ENCODE data around the gene SH3GL2. TPM values are rescaled to one million over a fixed set of nuclear protein-coding genes. Genes with fewer than 3 reads are reported as not detected.
"Not testable (repeated sequence)": the region's sequence is repeated elsewhere in the genome, so short reads cannot be mapped to it uniquely, and the experiment has no call there.

SH3GL2 gene
- total and polyA plus RNA-seq, 2 donors: 2.4 to 4.5 TPM

- WGBS: 96% methylated on average over 2 of the region's 2 CpGs
- Histone ChIP-seq H3K4me1 (ENCODE audit: insufficient read depth) (no peaks in the 10 kb centered on the region), H3K27ac (ENCODE audit: low read depth) (no peak overlapping the region), H3K4me3 (ENCODE audit: low read depth, low read length) (no peak overlapping the region), H3K36me3 (ENCODE audit: insufficient read depth) (no peaks in the 10 kb centered on the region)
- DNase-seq (ENCODE audit: extremely low spot score): no peak
Observed at GRCh38 chr9:17760250-17760649, 181.4 kb downstream of the SH3GL2 start.

- 63% methylated on average over 6 of the region's 6 CpGs for WGBS
- Histone ChIP-seq H3K36me3 (ENCODE audit: insufficient read depth) (no peaks in the 10 kb centered on the region), H3K4me1 (ENCODE audit: insufficient read depth) (no peaks in the 10 kb centered on the region), H3K27ac (ENCODE audit: low read depth) (no peak overlapping the region), H3K4me3 (ENCODE audit: low read depth, low read length) (no peak overlapping the region)
- DNase-seq (ENCODE audit: extremely low spot score): no peak
Observed at GRCh38 chr9:17761984-17762676, 183.3 kb downstream of the SH3GL2 start.

DNA sequence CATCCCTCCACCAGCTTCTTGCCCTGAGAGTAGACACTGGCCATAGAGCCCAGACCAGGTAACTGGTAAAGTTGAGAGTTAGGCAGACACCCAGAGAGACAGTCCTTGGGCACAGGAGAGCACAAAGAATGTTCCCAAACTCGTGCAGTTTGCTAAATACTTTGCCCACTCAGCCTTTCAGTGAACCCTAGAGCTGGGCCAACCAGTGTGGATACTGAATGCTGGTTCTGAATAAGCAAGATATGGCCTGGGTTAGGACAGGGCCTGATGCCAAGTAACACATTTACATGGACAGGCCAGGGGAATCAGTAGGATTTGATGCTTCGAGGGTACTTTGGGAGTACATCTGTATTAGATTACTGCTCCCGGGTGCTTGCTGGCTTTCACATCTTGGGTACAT is 185.4 kb downstream of the SH3GL2 start:
- Histone ChIP-seq H3K36me3 (ENCODE audit: insufficient read depth) (no peaks in the 10 kb centered on the region), H3K4me3 (ENCODE audit: low read depth, low read length) (no peak overlapping the region), H3K27ac (ENCODE audit: low read depth) (no peak overlapping the region), H3K4me1 (ENCODE audit: insufficient read depth) (no peaks in the 10 kb centered on the region)
- DNase-seq (ENCODE audit: extremely low spot score): no peak
- WGBS: 68% methylated on average over 3 of the region's 3 CpGs

GRCh38 chr9:17765131-17765530 is 186.3 kb downstream of the SH3GL2 start:
- not testable (repeated sequence) for H3K4me1 ChIP-seq (ENCODE audit: insufficient read depth); H3K4me3 ChIP-seq (ENCODE audit: low read depth, low read length); H3K27ac ChIP-seq (ENCODE audit: low read depth); DNase-seq (ENCODE audit: extremely low spot score); H3K36me3 ChIP-seq (ENCODE audit: insufficient read depth)
- 54% methylated on average over 4 of the region's 4 CpGs for WGBS

DNA sequence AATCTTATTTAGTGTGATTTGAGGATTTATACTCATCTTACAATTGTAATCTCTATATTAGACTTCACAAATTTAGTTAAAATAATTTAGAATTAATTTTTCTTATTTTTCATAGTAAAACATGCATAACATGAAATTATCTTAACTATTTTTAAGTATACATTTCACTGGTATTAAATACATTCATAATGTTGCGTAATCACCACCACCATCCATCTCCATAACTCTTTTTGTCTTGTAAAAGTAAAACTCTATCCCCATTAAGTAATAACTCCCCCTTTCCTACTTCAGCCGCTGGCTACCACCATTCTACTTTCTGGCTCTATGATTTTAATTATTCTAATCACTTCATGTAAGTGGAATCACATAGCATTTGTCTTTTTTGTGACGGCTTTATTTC is 193.4 kb downstream of the SH3GL2 start:
- H3K27ac ChIP-seq (ENCODE audit: low read depth): no peak overlapping the region
- 89% methylated on average over 3 of the region's 3 CpGs for WGBS
- H3K4me3 ChIP-seq (ENCODE audit: low read depth, low read length): no peak overlapping the region
- H3K4me1 ChIP-seq (ENCODE audit: insufficient read depth): no peaks in the 10 kb centered on the region
- no peaks in the 10 kb centered on the region for H3K36me3 ChIP-seq (ENCODE audit: insufficient read depth)
- no peak for DNase-seq (ENCODE audit: extremely low spot score)

- H3K4me3 ChIP-seq (ENCODE audit: low read depth, low read length): no peak overlapping the region
- no peak overlapping the region for H3K27ac ChIP-seq (ENCODE audit: low read depth)
- no peaks in the 10 kb centered on the region for H3K4me1 ChIP-seq (ENCODE audit: insufficient read depth)
- DNase-seq (ENCODE audit: extremely low spot score): no peak
- no peaks in the 10 kb centered on the region for H3K36me3 ChIP-seq (ENCODE audit: insufficient read depth)
Observed at GRCh38 chr9:17775656-17776055, 196.8 kb downstream of the SH3GL2 start.

DNA sequence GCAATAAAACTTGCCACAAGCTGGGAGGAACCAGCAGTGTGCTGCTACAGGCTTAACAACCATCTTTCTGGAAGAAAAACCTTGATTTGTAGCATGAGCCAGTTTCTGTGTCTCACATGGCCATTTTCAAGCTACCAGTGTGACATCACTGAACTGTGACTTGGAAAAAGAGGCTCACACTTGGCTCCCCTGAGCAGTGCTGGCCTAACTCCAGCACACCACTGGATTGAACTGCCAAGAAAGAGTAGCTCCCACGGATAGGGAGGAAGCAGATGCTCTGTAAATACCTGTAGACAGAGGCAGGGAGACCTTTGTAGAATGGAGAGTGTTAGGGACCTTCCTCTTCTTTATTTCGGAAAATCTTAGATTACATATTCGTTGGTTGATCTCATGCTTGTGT is 197.9 kb downstream of the SH3GL2 start:
- H3K36me3 ChIP-seq (ENCODE audit: insufficient read depth): no peaks in the 10 kb centered on the region

DNA sequence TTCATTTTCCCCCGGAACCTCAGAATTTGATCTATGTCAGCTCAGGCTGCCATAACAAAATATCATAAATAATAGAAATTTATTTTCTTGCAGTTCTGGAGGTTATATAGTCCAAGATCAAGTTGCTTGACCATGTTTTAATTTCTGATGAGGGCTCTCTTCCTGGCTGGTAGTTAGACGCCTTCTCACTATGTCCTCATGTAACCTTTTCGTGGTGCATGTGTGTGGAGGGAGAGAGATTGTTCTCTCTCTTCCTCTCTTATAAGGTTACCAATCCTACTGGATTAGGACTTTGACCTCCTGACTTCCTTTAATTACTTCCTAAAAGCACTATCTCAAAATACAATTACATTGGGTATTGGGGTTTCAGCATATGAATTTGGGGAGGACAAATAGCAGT is 198.6 kb downstream of the SH3GL2 start:
- H3K4me3 ChIP-seq (ENCODE audit: low read depth, low read length): no peak overlapping the region
- no peak for DNase-seq (ENCODE audit: extremely low spot score)
- no peaks in the 10 kb centered on the region for H3K36me3 ChIP-seq (ENCODE audit: insufficient read depth)
- H3K4me1 ChIP-seq (ENCODE audit: insufficient read depth): no peaks in the 10 kb centered on the region
- 81% methylated on average over 3 of the region's 3 CpGs for WGBS
- no peak overlapping the region for H3K27ac ChIP-seq (ENCODE audit: low read depth)

More for the DNA sequence above, 197.9 kb downstream of the SH3GL2 start:
- no peak for DNase-seq (ENCODE audit: extremely low spot score)
- Histone ChIP-seq H3K4me3 (ENCODE audit: low read depth, low read length) (no peak overlapping the region), H3K4me1 (ENCODE audit: insufficient read depth) (no peaks in the 10 kb centered on the region), H3K27ac (ENCODE audit: low read depth) (no peak overlapping the region)
- 31% methylated on average over 3 of the region's 3 CpGs for WGBS

- H3K4me3 ChIP-seq (ENCODE audit: low read depth, low read length): no peak overlapping the region
- 89% methylated on average over 6 of the region's 6 CpGs for WGBS
- H3K4me1 ChIP-seq (ENCODE audit: insufficient read depth): no peaks in the 10 kb centered on the region
- no peaks in the 10 kb centered on the region for H3K36me3 ChIP-seq (ENCODE audit: insufficient read depth)
- no peak for DNase-seq (ENCODE audit: extremely low spot score)
- H3K27ac ChIP-seq (ENCODE audit: low read depth): no peak overlapping the region
Observed at GRCh38 chr9:17782430-17783149, 203.7 kb downstream of the SH3GL2 start.

DNA sequence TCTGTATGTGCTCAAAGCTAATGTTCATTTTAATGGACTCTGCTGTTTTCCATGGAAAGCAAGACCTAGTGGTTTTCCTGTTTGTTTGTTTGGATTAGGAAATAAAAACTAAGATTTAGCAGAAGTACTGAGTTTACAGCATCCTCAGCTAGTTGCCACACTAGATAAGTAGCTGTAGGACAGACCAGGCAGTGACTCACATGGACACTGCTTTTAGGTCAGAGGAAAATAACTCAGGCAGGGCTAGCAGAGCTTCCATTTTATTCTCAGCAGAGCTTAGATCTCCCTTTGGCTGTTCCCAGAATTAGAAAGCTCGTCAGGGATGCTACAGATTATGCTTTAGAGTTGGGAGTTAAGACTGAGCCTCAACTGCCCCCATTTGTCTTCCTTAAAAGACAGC is 204.4 kb downstream of the SH3GL2 start:
- 62% methylated on average over 1 of the region's 1 CpG for WGBS
- no peak for DNase-seq (ENCODE audit: extremely low spot score)
- no peak overlapping the region for H3K27ac ChIP-seq (ENCODE audit: low read depth)
- H3K4me3 ChIP-seq (ENCODE audit: low read depth, low read length): no peak overlapping the region
- H3K36me3 ChIP-seq (ENCODE audit: insufficient read depth): no peaks in the 10 kb centered on the region
- H3K4me1 ChIP-seq (ENCODE audit: insufficient read depth): no peaks in the 10 kb centered on the region

GRCh38 chr9:17789316-17789715 is 210.4 kb downstream of the SH3GL2 start:
- DNase-seq (ENCODE audit: extremely low spot score): no peak
- 88% methylated on average over 6 of the region's 6 CpGs for WGBS
- H3K27ac ChIP-seq (ENCODE audit: low read depth): no peak overlapping the region
- H3K4me1 ChIP-seq (ENCODE audit: insufficient read depth): no peaks in the 10 kb centered on the region
- H3K36me3 ChIP-seq (ENCODE audit: insufficient read depth): no peaks in the 10 kb centered on the region
- H3K4me3 ChIP-seq (ENCODE audit: low read depth, low read length): no peak overlapping the region

DNA sequence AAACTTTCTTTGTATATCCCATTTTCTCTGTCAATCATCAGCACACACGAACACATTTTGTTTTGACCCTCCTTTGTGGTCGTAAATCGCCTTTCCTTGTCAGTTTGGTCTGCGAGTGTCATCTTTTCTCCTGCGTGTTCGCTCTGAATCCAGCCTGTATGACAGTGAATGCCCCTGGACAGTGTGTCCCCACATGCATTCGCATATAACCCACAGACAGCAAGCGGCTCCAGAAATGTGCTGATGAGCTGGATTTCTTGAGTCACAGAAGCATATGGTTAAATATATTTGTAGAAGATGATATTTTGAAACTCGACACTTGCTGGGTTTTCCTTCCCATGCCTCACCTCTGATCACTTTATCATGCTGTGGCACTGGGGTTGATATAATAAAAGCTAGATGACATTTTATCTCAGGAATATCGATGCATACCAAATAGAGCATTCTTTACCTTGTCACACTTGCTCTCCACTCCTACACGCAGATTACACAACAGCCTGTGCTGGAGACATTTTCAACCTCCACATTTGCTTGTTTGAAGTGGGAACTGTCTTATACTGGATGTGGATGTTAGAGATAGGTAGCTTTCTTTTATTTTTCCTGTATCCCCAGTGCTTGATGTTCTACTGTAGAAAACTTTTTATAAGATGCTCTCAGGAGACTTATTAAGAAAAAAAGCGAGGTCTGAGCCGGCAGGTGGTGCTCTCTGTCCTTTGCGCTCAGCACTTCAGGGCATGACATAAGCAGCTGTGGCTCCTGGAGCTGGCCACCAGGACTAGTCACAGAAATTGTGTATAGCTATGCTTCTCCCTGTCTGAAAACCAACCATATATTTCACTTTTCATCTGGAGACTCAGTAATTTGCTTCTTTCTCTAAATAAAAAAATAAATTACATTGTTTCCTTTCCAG is 215.1 kb downstream of the SH3GL2 start:
- H3K4me1 ChIP-seq (ENCODE audit: insufficient read depth): no peaks in the 10 kb centered on the region
- no peak for DNase-seq (ENCODE audit: extremely low spot score)
- no peaks in the 10 kb centered on the region for H3K36me3 ChIP-seq (ENCODE audit: insufficient read depth)
- no peak overlapping the region for H3K27ac ChIP-seq (ENCODE audit: low read depth)
- no peak overlapping the region for H3K4me3 ChIP-seq (ENCODE audit: low read depth, low read length)
- 74% methylated on average over 14 of the region's 14 CpGs for WGBS

DNA sequence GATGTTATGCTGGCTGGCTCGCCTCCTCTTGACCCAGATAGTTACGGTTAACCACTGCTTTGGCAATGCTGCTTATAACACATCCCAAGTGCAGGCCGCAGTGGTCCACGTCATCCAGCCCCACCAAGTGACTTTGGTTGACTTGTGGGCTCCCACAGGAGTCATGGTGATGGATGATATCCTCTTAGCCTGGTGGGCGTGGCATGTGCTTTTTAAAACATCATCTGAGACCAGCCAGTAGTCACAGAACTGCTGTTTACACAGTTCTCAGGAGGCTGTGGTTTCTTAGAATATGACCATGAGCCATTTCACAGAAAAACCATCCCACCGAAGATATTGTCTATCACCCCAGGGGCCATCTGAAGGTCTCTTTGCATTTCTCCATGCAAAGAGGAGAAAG is 216.9 kb downstream of the SH3GL2 start:
- WGBS: 80% methylated on average over 6 of the region's 6 CpGs
- Histone ChIP-seq H3K4me3 (ENCODE audit: low read depth, low read length) (no peak overlapping the region), H3K36me3 (ENCODE audit: insufficient read depth) (no peaks in the 10 kb centered on the region), H3K4me1 (ENCODE audit: insufficient read depth) (no peaks in the 10 kb centered on the region), H3K27ac (ENCODE audit: low read depth) (no peak overlapping the region)
- DNase-seq (ENCODE audit: extremely low spot score): no peak

DNA sequence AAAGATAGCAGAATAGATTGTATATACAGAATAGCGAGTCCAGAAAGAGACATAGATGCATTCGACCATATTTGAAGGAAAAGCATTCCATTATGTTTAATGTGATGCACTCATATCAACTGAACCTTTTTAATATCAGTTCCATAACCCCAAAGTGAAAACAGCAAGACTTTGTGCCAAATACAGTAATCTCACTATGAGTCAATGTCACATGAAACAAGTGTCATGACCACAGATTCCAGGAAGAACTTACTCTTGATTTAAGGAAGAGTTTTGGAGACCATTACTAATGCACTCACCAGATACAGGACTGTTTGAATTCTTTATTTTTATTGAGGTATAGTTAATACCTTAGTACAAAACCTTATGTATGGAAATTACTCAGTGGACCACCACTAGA is 220.5 kb downstream of the SH3GL2 start:
- Histone ChIP-seq H3K4me1 (ENCODE audit: insufficient read depth) (no peaks in the 10 kb centered on the region), H3K4me3 (ENCODE audit: low read depth, low read length) (no peak overlapping the region), H3K36me3 (ENCODE audit: insufficient read depth) (no peaks in the 10 kb centered on the region), H3K27ac (ENCODE audit: low read depth) (no peak overlapping the region)
- 81% methylated on average over 2 of the region's 2 CpGs for WGBS
- DNase-seq (ENCODE audit: extremely low spot score): no peak

All from urinary bladder (tissue), 4 donors.